Keratinocyte (primary cell): ENCODE results near the gene KSR2. TPM values are rescaled to one million over a fixed set of nuclear protein-coding genes. Genes with fewer than 3 reads are reported as not detected.

Experiments
- DNase-seq: peaks from one replicate; pipeline ENCODE4 v3.0.0-alpha.2; 2011; ENCODE audit warnings: low read depth, missing footprints, low spot score
- FAIRE-seq: peaks from 2 replicates; lab custom pipeline; 2011; peaks lifted over from hg19 to GRCh38; lab: Jason Lieb, UNC
- H2AFZ ChIP-seq: 2 replicates; pipeline ENCODE4 v1.6.0; 2012; ENCODE audit warnings: low read length, control low read depth, inconsistent platforms; ENCODE audit not compliant: control insufficient read depth
- H3K27ac ChIP-seq: 2 replicates; pipeline ENCODE4 v1.5.1; 2011; ENCODE audit warnings: low read length; ENCODE audit not compliant: control insufficient read depth, insufficient read depth
- H3K27me3 ChIP-seq: 3 replicates; pipeline ENCODE4 v1.6.0; 2011; ENCODE audit warnings: low read length; ENCODE audit not compliant: control insufficient read depth, insufficient read depth; ENCODE audit errors: extremely low read depth
- H3K36me3 ChIP-seq, 2 experiments: 2 replicates in 1 of 2; 3 replicates in 1 of 2; pipeline ENCODE4 v1.5.1; 2011; ENCODE audit warnings: low read length in 2 of 2, mild to moderate bottlenecking in 1 of 2; ENCODE audit not compliant: control insufficient read depth in 2 of 2, insufficient read depth in 2 of 2; ENCODE audit errors: extremely low read depth in 1 of 2
- H3K4me1 ChIP-seq: 3 replicates; pipeline ENCODE4 v1.5.1; 2011; ENCODE audit warnings: low read length; ENCODE audit not compliant: control insufficient read depth, insufficient read depth; ENCODE audit errors: extremely low read depth
- H3K4me2 ChIP-seq: 3 replicates; pipeline ENCODE4 v1.6.0; 2011; ENCODE audit warnings: low read depth, low read length; ENCODE audit not compliant: control insufficient read depth, insufficient read depth; ENCODE audit errors: extremely low read depth
- H3K4me3 ChIP-seq, 3 experiments: fragments of 200-600 bp in 1 of 3; sonication (generic) in 1 of 3; 2 replicates in 2 of 3; 3 replicates in 1 of 3; pipeline ENCODE4 v1.5.1; 2011 to 2016; ENCODE audit warnings: low read length in 3 of 3, mild to moderate bottlenecking in 3 of 3, control low read depth in 2 of 3, inconsistent platforms in 1 of 3, low read depth in 1 of 3, mixed read lengths in 1 of 3, mixed run types in 1 of 3, moderate library complexity in 1 of 3; ENCODE audit not compliant: control insufficient read depth in 2 of 3, insufficient read depth in 2 of 3; ENCODE audit errors: extremely low read depth in 1 of 3
- H3K79me2 ChIP-seq: 2 replicates; pipeline ENCODE4 v1.6.0; 2012; ENCODE audit warnings: low read length; ENCODE audit not compliant: control insufficient read depth, insufficient read depth
- H3K9ac ChIP-seq: 3 replicates; pipeline ENCODE4 v1.6.0; 2011; ENCODE audit warnings: low read length; ENCODE audit not compliant: control insufficient read depth, insufficient read depth; ENCODE audit errors: extremely low read depth
- H3K9me1 ChIP-seq: 3 replicates; pipeline ENCODE4 v1.6.0; 2011; ENCODE audit warnings: low read length; ENCODE audit not compliant: control insufficient read depth, insufficient read depth; ENCODE audit errors: extremely low read depth
- H3K9me3 ChIP-seq: 2 replicates; pipeline ENCODE4 v1.5.1; 2012; ENCODE audit warnings: low read depth, low read length; ENCODE audit not compliant: control insufficient read depth
- H4K20me1 ChIP-seq: 3 replicates; pipeline ENCODE4 v1.6.0; 2011; ENCODE audit warnings: low read length; ENCODE audit not compliant: control insufficient read depth, insufficient read depth; ENCODE audit errors: extremely low read depth
- EZH2 ChIP-seq: IDR thresholded peaks from one replicate; pipeline ENCODE4 v1.6.1; 2012; ENCODE audit warnings: inconsistent platforms, mild to moderate bottlenecking, low read length, moderate library complexity
- dilution Hi-C: fragments of 300-500 bp; cut with MboI; formaldehyde crosslinking; loops from one replicate; pipeline ENCODE4 v1.7.0; 2020; ENCODE audit warnings: low sequenced_read_pairs; ENCODE audit not compliant: extremely low pct_ligation_motif_present
- polyA plus RNA-seq, 5 experiments: library from polyadenylated mRNA; depleted of rRNA in 3 of 5; stranded (reverse) in 3 of 5; stranded (forward) in 1 of 5; unstranded in 1 of 5; fragments of >200 nt; gene quantifications; 1 replicate in 1 of 5; 2 replicates in 3 of 5; 3 replicates in 1 of 5; pipeline versions ENCODE4 v1.2.1 to v1.2.3, GENCODE V29; 2011 to 2012; ENCODE audit warnings: missing spikeins in 2 of 5, low read depth in 1 of 5, low replicate concordance in 1 of 5
- TF ChIP-seq, protein P1 (sequence below), 3 experiments: IDR thresholded peaks in 1 of 3; conservative IDR thresholded peaks in 1 of 3; optimal IDR thresholded peaks in 1 of 3; 2 replicates in 2 of 3; 3 replicates in 1 of 3; pipeline versions ENCODE3 to v1.5.1; 2011; ENCODE audit warnings: low read length in 3 of 3, mild to moderate bottlenecking in 3 of 3, moderate library complexity in 2 of 3, control low read depth in 1 of 3, inconsistent platforms in 1 of 3; ENCODE audit not compliant: insufficient read depth in 2 of 3; ENCODE audit errors: extremely low read depth in 1 of 3

KSR2 gene
- polyA plus RNA-seq, 1 donor (not counting 4 experiments of a cell fraction or from before 2014, with no cell fraction given), result 0.01 TPM

DNA sequence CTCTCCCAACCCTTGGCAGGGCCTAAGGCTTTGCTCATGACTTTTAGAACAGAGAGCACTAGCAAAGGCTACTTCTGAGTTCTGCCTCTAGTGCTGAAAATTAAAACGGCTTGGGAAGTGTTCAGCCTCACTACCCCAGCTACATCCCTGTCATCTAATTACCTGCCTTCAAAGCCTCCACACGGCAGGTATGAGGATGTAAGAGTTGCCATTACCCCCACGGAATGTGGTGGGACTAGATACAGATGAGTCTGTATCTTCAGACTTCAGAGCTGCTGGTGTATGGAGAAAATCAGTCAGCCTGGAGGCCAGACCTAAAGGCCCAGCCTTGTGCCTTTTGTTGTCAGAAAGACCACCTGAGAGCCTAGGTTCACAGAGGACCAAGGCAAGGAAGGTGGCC, 392.7 kb downstream of the KSR2 start:
- H3K27ac ChIP-seq, result no peak overlapping the region
- no peaks in the 10 kb centered on the region for H3K27me3 ChIP-seq
- FAIRE-seq (no peak), DNase-seq (no peak)
- dilution Hi-C loops, result no loop called here
- TF ChIP-seq, protein P1, sequence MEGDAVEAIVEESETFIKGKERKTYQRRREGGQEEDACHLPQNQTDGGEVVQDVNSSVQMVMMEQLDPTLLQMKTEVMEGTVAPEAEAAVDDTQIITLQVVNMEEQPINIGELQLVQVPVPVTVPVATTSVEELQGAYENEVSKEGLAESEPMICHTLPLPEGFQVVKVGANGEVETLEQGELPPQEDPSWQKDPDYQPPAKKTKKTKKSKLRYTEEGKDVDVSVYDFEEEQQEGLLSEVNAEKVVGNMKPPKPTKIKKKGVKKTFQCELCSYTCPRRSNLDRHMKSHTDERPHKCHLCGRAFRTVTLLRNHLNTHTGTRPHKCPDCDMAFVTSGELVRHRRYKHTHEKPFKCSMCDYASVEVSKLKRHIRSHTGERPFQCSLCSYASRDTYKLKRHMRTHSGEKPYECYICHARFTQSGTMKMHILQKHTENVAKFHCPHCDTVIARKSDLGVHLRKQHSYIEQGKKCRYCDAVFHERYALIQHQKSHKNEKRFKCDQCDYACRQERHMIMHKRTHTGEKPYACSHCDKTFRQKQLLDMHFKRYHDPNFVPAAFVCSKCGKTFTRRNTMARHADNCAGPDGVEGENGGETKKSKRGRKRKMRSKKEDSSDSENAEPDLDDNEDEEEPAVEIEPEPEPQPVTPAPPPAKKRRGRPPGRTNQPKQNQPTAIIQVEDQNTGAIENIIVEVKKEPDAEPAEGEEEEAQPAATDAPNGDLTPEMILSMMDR (optimal IDR thresholded peaks at IDR 0.05 in 1 of 3, IDR thresholded peaks at IDR 0.05 in 1 of 3, conservative IDR thresholded peaks at IDR 0.05 in 1 of 3; ENCODE audit: extremely low read depth in 1 of 3, insufficient read depth in 2 of 3, low read length in 3 of 3), result no peak
- TF ChIP-seq EZH2, result no peak
- no peaks in the 10 kb centered on the region for H3K36me3 ChIP-seq
- H3K79me2 ChIP-seq, result no peaks in the 10 kb centered on the region
- H3K4me2 ChIP-seq, result no peak overlapping the region
- no peaks in the 10 kb centered on the region for H4K20me1 ChIP-seq
- H3K9me3 ChIP-seq, result no peaks in the 10 kb centered on the region
- no peaks in the 10 kb centered on the region for H3K9me1 ChIP-seq
- H2AFZ ChIP-seq, result no peak overlapping the region
- H3K9ac ChIP-seq, result no peak overlapping the region
- no peak overlapping the region for H3K4me3 ChIP-seq
- H3K4me1 ChIP-seq, result no peaks in the 10 kb centered on the region

DNA sequence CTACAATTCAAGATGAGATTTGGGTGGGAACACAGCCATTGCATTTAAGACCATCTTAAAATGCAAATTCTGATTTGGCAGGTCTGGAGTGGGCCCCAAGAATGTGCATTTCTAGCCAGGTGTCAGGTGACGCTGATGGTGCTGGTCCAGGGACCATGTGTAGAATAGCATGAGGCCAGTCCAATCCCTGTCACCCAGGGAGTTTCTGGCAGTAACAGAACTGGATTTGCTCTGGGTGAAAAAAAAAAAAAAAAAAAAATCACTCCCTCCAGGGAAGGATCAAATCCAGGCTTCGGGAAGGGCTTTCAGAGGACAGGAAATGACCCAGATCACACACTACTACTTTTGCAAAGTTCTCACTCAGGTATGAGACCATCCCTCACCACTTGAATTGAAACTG, 394.1 kb downstream of the KSR2 start:
- Histone ChIP-seq H3K4me1 (no peaks in the 10 kb centered on the region), H3K27me3 (no peaks in the 10 kb centered on the region), H3K4me3 (no peak overlapping the region), H3K9ac (no peak overlapping the region), H3K4me2 (no peak overlapping the region), H2AFZ (no peak overlapping the region), H3K27ac (no peak overlapping the region), H3K9me1 (no peaks in the 10 kb centered on the region), H4K20me1 (no peaks in the 10 kb centered on the region), H3K79me2 (no peaks in the 10 kb centered on the region), H3K9me3 (no peaks in the 10 kb centered on the region), H3K36me3 (no peaks in the 10 kb centered on the region)
- no peak for DNase-seq
- no peak for FAIRE-seq
- dilution Hi-C loops, result no loop called here
- TF ChIP-seq, protein P1 (optimal IDR thresholded peaks at IDR 0.05 in 1 of 3, IDR thresholded peaks at IDR 0.05 in 1 of 3, conservative IDR thresholded peaks at IDR 0.05 in 1 of 3; ENCODE audit: extremely low read depth in 1 of 3, insufficient read depth in 2 of 3, low read length in 3 of 3), result no peak
- no peak for TF ChIP-seq EZH2
